Measurements from ENCODE around the gene SLCO3A1.
"Not testable (repeated sequence)": the region's sequence is repeated elsewhere in the genome, so short reads cannot be mapped to it uniquely, and the experiment has no call there.

Gene SLCO3A1

GRCh38 chr15:92044203-92044909 lies 190.8 kb downstream of the SLCO3A1 start:
- no peak for DNase-seq

- DNase-seq: no peak
These were observed 194.4 kb downstream of the SLCO3A1 start for GRCh38 chr15:92047900-92048299.

GRCh38 chr15:92048739-92049138 lies 195.2 kb downstream of the SLCO3A1 start:
- DNase-seq: no peak

GRCh38 chr15:92049290-92049989 lies 195.9 kb downstream of the SLCO3A1 start:
- no peak for DNase-seq

GRCh38 chr15:92050220-92050898 lies 196.9 kb downstream of the SLCO3A1 start:
- no peak for DNase-seq

- no peak for DNase-seq
These were observed 198.2 kb downstream of the SLCO3A1 start for GRCh38 chr15:92051716-92052115.

- no peak for DNase-seq
These were observed 200.3 kb downstream of the SLCO3A1 start for GRCh38 chr15:92053753-92054316.

GRCh38 chr15:92056875-92057274 lies 203.4 kb downstream of the SLCO3A1 start:
- no peak for DNase-seq

GRCh38 chr15:92059036-92059970 lies 205.8 kb downstream of the SLCO3A1 start:
- DNase-seq: no peak

GRCh38 chr15:92059971-92060311 lies 206.4 kb downstream of the SLCO3A1 start:
- not testable (repeated sequence) for DNase-seq

GRCh38 chr15:92061511-92062195 lies 208.1 kb downstream of the SLCO3A1 start:
- DNase-seq: no peak

- no peak for DNase-seq
These were observed 209.0 kb downstream of the SLCO3A1 start for GRCh38 chr15:92062505-92062904.

- no peak for DNase-seq
These were observed 214.6 kb downstream of the SLCO3A1 start for GRCh38 chr15:92068121-92068520.

GRCh38 chr15:92069308-92070250 lies 216.1 kb downstream of the SLCO3A1 start:
- no peak for DNase-seq

GRCh38 chr15:92070251-92070650 lies 216.7 kb downstream of the SLCO3A1 start:
- not testable (repeated sequence) for DNase-seq

- no peak for DNase-seq
These were observed 217.6 kb downstream of the SLCO3A1 start for GRCh38 chr15:92071045-92071634.

GRCh38 chr15:92073044-92073785 lies 219.7 kb downstream of the SLCO3A1 start:
- DNase-seq: no peak

- DNase-seq: no peak
These were observed 220.6 kb downstream of the SLCO3A1 start for GRCh38 chr15:92074101-92074500.

GRCh38 chr15:92074646-92075045 lies 221.1 kb downstream of the SLCO3A1 start:
- no peak for DNase-seq

GRCh38 chr15:92075764-92076163 lies 222.3 kb downstream of the SLCO3A1 start:
- DNase-seq: no peak
